Measurements from ENCODE around the gene CDC25C. TPM values are rescaled to one million over a fixed set of nuclear protein-coding genes. Genes with fewer than 3 reads are reported as not detected.
A peak's percentile ranks its signal among the peaks of the same experiment; 100 is the strongest.

CDC25C gene
- total and polyA plus RNA-seq, 9 of the 15 experiments (the other 6 are each of a cell fraction or from before 2014, with no cell fraction given), result 19.1 to 63.7 (median 31.9) TPM

DNA sequence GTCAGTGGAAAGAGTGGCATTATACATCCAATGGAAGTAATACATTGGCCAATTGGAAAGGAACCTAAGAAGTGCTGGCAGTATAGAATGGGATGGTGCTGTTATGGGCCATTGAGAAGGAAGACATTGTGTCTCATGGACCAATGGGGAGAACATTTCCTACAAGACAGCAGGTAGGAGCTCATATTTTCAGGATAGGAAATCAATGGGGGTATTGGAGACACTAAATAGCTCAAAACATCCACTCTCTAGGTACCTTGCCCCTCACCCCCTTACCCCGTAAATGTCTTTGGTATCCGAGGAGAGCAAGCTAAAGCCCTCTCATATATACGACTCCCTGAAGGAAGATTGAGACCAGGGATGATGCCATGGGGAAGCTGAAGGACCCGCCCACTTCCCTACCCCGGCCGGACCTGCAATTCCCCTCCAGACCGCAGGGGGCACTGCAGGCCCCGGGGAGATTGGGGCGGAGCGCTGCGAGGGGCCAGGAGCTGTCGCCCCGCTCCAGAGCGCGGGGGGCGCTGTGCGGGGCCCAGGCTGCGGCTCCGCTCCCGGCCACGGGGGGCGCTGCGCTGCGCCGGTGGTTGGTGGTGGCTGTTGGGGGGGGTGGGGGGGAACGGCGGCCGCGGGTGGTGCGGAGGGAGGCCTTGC is 20.6 kb upstream of the CDC25C start, which contains the start of gene KDM3B (continued):
- TF ChIP-seq FOXP1 (CRISPR knock-in tag; IDR thresholded peaks at IDR 0.05) (no peak), HDAC6 (IDR thresholded peaks at IDR 0.05; ENCODE audit: low read depth, low read length) (no peak), E2F3 (CRISPR knock-in tag; IDR thresholded peaks at IDR 0.05) (no peak), NCOA6 (IDR thresholded peaks at IDR 0.05) (no peak), MNT (conservative IDR thresholded peaks at IDR 0.05) (0 out of 4 replicates have a peak, but pooled peaks of 1 of the 2 experiments have one; percentile 9), DDX20 (tag; IDR thresholded peaks at IDR 0.05; ENCODE audit: low read depth) (no peak), NR3C1 (CRISPR knock-in tag; IDR thresholded peaks at IDR 0.05) (no peak), SPI1 (IDR thresholded peaks at IDR 0.05; ENCODE audit: borderline replicate concordance, low read depth, low read length) (peak; percentile 83), SNAPC5 (CRISPR knock-in tag; IDR thresholded peaks at IDR 0.05) (no peak), RCOR1 (IDR thresholded peaks at IDR 0.05; ENCODE audit: borderline replicate concordance in 1 of 2, low read depth in 2 of 2, low read length in 2 of 2) (peak; percentile 61 to 78; a peak in 3 of 4 replicates), MECOM (CRISPR knock-in tag; IDR thresholded peaks at IDR 0.05) (no peak), ZNF146 (CRISPR knock-in tag; IDR thresholded peaks at IDR 0.05; ENCODE audit: unreplicated experiment) (no peak), SMC3 (conservative IDR thresholded peaks at IDR 0.05; ENCODE audit: insufficient read depth, low read depth, low read length) (peak; percentile 39)
- TF ChIP-seq, protein P1, sequence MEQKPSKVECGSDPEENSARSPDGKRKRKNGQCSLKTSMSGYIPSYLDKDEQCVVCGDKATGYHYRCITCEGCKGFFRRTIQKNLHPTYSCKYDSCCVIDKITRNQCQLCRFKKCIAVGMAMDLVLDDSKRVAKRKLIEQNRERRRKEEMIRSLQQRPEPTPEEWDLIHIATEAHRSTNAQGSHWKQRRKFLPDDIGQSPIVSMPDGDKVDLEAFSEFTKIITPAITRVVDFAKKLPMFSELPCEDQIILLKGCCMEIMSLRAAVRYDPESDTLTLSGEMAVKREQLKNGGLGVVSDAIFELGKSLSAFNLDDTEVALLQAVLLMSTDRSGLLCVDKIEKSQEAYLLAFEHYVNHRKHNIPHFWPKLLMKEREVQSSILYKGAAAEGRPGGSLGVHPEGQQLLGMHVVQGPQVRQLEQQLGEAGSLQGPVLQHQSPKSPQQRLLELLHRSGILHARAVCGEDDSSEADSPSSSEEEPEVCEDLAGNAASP (IDR thresholded peaks at IDR 0.05), result no peak
- TF ChIP-seq, protein P2, sequence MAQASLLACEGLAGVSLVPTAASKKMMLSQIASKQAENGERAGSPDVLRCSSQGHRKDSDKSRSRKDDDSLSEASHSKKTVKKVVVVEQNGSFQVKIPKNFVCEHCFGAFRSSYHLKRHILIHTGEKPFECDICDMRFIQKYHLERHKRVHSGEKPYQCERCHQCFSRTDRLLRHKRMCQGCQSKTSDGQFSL (CRISPR knock-in tag; IDR thresholded peaks at IDR 0.05), result peak; percentile 97; the same call in 1 of the 2 replicates
- TF ChIP-seq, protein P2 (tag; IDR thresholded peaks at IDR 0.05), result peak in 1 of 2 experiments; percentile 99; a peak in 2 of 4 replicates
- TF ChIP-seq, protein P3, sequence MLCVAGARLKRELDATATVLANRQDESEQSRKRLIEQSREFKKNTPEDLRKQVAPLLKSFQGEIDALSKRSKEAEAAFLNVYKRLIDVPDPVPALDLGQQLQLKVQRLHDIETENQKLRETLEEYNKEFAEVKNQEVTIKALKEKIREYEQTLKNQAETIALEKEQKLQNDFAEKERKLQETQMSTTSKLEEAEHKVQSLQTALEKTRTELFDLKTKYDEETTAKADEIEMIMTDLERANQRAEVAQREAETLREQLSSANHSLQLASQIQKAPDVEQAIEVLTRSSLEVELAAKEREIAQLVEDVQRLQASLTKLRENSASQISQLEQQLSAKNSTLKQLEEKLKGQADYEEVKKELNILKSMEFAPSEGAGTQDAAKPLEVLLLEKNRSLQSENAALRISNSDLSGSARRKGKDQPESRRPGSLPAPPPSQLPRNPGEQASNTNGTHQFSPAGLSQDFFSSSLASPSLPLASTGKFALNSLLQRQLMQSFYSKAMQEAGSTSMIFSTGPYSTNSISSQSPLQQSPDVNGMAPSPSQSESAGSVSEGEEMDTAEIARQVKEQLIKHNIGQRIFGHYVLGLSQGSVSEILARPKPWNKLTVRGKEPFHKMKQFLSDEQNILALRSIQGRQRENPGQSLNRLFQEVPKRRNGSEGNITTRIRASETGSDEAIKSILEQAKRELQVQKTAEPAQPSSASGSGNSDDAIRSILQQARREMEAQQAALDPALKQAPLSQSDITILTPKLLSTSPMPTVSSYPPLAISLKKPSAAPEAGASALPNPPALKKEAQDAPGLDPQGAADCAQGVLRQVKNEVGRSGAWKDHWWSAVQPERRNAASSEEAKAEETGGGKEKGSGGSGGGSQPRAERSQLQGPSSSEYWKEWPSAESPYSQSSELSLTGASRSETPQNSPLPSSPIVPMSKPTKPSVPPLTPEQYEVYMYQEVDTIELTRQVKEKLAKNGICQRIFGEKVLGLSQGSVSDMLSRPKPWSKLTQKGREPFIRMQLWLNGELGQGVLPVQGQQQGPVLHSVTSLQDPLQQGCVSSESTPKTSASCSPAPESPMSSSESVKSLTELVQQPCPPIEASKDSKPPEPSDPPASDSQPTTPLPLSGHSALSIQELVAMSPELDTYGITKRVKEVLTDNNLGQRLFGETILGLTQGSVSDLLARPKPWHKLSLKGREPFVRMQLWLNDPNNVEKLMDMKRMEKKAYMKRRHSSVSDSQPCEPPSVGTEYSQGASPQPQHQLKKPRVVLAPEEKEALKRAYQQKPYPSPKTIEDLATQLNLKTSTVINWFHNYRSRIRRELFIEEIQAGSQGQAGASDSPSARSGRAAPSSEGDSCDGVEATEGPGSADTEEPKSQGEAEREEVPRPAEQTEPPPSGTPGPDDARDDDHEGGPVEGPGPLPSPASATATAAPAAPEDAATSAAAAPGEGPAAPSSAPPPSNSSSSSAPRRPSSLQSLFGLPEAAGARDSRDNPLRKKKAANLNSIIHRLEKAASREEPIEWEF (CRISPR knock-in tag; IDR thresholded peaks at IDR 0.05), result no peak

Data from K562 (cell line).